Measurements from ENCODE around the gene KRTAP10-6. TPM values are rescaled to one million over a fixed set of nuclear protein-coding genes. Genes with fewer than 3 reads are reported as not detected.
"Not testable (repeated sequence)": the region's sequence is repeated elsewhere in the genome, so short reads cannot be mapped to it uniquely, and the experiment has no call there.

The KRTAP10-6 gene
- total RNA-seq, 6 donors from 2014 or later: not detected

- no peak for DNase-seq
- no peaks in the 10 kb centered on the region for H3K4me1 ChIP-seq
- no peak for TF ChIP-seq POLR2AphosphoS5 (IDR thresholded peaks at IDR 0.05)
- no peak for TF ChIP-seq EP300 (IDR thresholded peaks at IDR 0.05)
- no peak for TF ChIP-seq CTCF (IDR thresholded peaks at IDR 0.05)
- no peak for TF ChIP-seq POLR2A (IDR thresholded peaks at IDR 0.05)
Observed at GRCh38 chr21:44564099-44564498, 28.2 kb downstream of the KRTAP10-6 start.

GRCh38 chr21:44558695-44559094 is 33.6 kb downstream of the KRTAP10-6 start, which contains the start of gene KRTAP10-3:
KRTAP10-3 (minus strand) TSS chr21:44558795; CDS start chr21:44558715, 80 bp downstream.
- Histone ChIP-seq H3K4me3 (no peak within 1 kb of the TSS), H3K27me3 (no peaks in the 10 kb centered on the region), H3K36me3 (no peaks in the 10 kb centered on the region), H3K9me3 (peaks cover 0 to 8% (median 0%) of the 10 kb centered on the region in 4 donors), H3K27ac (no peak within 1 kb of the TSS), H3K4me1 (no peaks in the 10 kb centered on the region)
- TF ChIP-seq CTCF (IDR thresholded peaks at IDR 0.05) (no peak), POLR2AphosphoS5 (IDR thresholded peaks at IDR 0.05) (no peak), EP300 (IDR thresholded peaks at IDR 0.05) (no peak), POLR2A (IDR thresholded peaks at IDR 0.05) (no peak)
- 64 to 79% methylated on average over 5 of the region's 5 CpGs for WGBS, 2 donors
- ATAC-seq (ENCODE audit: low FRiP score in 2 of 2) (peak in 1 of 2 donors; percentile 37), DNase-seq (no peak)

More at GRCh38 chr21:44564099-44564498, 28.2 kb downstream of the KRTAP10-6 start:
- no peaks in the 10 kb centered on the region for H3K27me3 ChIP-seq
- no peak for ATAC-seq (ENCODE audit: low FRiP score in 2 of 2)
- H3K4me3 ChIP-seq: no peak overlapping the region
- no peaks in the 10 kb centered on the region for H3K36me3 ChIP-seq
- H3K27ac ChIP-seq: no peak overlapping the region
- H3K9me3 ChIP-seq: peaks cover 0 to 8% (median 0%) of the 10 kb centered on the region in 4 donors
- WGBS, 2 donors: 93 to 94% methylated on average over 1 of the region's 1 CpG

- not testable (repeated sequence) for H3K27ac ChIP-seq; H3K36me3 ChIP-seq; H3K4me3 ChIP-seq; ATAC-seq (ENCODE audit: low FRiP score in 2 of 2); H3K4me1 ChIP-seq; H3K27me3 ChIP-seq; H3K9me3 ChIP-seq
- DNase-seq: peak in 1 of 2 donors; percentile 64
- WGBS, 2 donors: 80 to 85% methylated on average over 4 to 7 of the region's 10 CpGs
Observed at GRCh38 chr21:44558329-44558675, 34.0 kb downstream of the KRTAP10-6 start.

- no peaks in the 10 kb centered on the region for H3K36me3 ChIP-seq
- no peak overlapping the region for H3K27ac ChIP-seq
- H3K27me3 ChIP-seq: no peaks in the 10 kb centered on the region
- TF ChIP-seq EP300 (IDR thresholded peaks at IDR 0.05): no peak
- ATAC-seq (ENCODE audit: low FRiP score in 2 of 2): no peak
- no peak overlapping the region for H3K4me3 ChIP-seq
- peak in 1 of 2 donors; percentile 65 for DNase-seq
- WGBS, 2 donors: 63 to 67% methylated on average over 26 to 30 of the region's 30 CpGs
- H3K4me1 ChIP-seq: no peaks in the 10 kb centered on the region
- H3K9me3 ChIP-seq: peaks cover 0 to 7% (median 0%) of the 10 kb centered on the region in 4 donors
Observed at GRCh38 chr21:44557491-44558328, 34.6 kb downstream of the KRTAP10-6 start.

- TF ChIP-seq POLR2AphosphoS5 (IDR thresholded peaks at IDR 0.05) (no peak), CTCF (IDR thresholded peaks at IDR 0.05) (no peak), EP300 (IDR thresholded peaks at IDR 0.05) (no peak), POLR2A (IDR thresholded peaks at IDR 0.05) (no peak)
- Histone ChIP-seq H3K27me3 (no peaks in the 10 kb centered on the region), H3K9me3 (no peaks in the 10 kb centered on the region), H3K4me3 (no peak overlapping the region), H3K27ac (no peak overlapping the region), H3K36me3 (no peaks in the 10 kb centered on the region), H3K4me1 (no peaks in the 10 kb centered on the region)
- DNase-seq (no peak), ATAC-seq (ENCODE audit: low FRiP score in 2 of 2) (no peak)
- 77 to 82% methylated on average over 9 of the region's 9 CpGs for WGBS, 2 donors
Observed at GRCh38 chr21:44556879-44557278, 35.4 kb downstream of the KRTAP10-6 start.
